Measurements from ENCODE around the gene KSR1.
"Not testable (repeated sequence)": the region's sequence is repeated elsewhere in the genome, so short reads cannot be mapped to it uniquely, and the experiment has no call there.

Gene KSR1

DNA sequence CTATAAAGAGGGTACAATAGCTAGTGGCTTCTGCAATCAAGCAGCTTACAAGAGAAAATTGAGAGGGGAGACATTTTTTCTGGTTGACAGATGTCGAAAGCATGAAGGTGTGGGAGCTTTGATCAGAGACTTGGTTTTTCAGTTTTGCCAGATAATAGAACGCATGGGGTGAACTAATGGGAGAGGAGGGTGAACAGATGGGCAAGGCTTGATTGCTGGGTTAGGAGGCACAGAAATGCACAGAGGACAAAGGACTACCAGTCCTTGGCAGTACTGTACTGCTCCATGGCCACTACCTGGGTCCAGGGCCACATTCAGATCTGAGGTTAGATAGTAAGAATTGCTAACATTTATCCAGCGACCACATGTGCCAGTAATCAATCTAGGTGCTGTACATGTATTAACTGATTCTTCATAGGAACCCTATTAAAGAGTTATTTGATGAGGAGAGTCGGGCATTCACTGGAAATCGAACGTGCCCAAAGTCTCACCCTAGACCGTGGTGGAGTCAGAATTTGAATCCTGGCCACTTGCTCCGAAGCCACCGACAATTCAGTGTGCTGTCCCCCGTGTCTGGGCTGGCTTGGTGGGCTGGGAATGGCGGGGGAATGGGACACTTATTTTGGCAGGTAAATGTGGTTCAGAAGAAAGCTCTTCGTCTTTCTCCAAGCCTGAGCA is 873 bp upstream of the KSR1 start:
- no peak for DNase-seq (ENCODE audit: low read depth)

DNA sequence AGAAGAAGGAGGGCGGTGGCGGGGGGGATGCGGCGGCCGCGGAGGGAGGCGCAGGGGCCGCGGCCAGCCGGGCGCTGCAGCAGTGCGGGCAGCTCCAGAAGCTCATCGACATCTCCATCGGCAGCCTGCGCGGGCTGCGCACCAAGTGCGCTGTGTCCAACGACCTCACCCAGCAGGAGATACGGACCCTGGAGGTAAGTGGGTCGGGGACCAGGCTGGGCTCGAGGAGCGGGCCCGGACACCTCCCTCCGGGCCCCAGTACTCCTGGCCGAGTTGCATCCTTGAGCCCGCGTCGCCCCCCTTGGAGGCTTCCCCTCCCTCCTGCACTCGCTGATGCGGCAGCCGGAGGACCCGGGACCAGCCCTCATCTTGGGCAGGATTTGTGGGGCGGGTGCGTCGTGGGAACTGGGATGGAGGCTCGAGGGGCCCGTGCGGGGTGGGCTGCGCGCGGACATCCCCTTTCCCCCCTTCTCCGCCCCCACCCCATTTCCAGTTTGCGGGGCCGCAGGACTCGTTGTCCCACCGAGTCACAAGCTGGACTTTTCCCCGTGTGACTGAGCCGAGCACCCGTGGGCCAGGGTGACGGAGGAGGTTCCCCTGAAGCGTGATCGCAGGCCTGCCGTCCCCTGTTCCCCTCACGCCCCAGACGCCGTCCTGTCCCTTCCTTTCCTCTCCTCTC is 572 bp downstream of the KSR1 start:
- DNase-seq (ENCODE audit: low read depth): no peak

DNA sequence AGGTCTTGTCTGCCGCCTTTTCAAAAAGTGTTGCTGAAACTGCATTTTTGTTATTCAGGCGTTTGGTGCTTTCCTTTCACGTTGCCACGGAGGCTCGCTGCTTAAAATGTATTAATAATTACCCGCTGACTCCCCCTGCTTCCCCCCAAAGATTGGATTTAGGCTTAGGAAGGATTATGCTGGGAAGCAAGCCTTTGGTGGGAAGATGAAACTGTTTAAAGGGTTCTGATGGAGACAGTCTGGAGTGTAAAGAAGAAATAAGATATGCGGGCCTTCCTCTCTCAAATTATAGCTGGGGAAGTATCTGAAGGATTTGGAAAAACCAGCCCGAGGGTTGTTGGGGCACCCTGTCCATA is 1.1 kb downstream of the KSR1 start:
- DNase-seq (ENCODE audit: low read depth): no peak

DNA sequence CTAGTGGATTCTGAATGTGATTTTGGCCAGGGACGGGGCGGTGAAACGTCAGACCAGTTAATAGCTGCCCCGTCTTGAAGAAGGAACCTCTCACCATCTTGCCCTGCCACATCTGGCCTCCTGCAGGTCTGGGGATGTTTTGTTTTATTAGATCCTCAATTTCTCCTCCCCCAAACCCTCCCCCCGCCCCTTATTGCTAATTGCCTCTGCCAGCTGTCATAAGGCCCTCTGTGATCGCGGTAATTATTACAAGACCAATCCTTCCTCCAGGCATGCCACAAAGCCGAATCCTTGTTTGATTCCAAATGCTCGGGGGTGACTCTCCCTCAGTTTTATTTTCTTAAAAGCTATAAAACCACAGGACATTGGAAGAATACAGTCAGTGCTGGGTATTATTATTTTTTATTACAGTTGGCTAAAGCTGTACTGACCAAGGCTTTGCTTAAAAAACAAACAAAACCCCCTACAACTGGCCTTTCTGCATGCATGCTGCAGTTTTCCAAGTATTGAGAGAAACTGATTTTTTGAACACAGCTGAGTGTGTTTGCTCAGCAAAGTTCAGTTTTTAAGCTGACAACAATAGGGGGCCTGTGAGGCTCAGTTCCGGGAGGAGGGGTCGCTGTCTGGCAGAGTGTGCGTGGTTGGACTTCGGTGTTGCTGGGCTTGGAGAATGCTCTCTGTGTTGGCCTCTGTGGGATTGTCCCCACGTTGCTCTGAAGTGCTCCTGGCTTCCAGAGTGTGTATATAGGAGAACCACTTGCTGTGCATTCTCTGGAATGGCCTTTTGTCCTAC is 1.7 kb downstream of the KSR1 start:
- no peak for DNase-seq (ENCODE audit: low read depth)

DNA sequence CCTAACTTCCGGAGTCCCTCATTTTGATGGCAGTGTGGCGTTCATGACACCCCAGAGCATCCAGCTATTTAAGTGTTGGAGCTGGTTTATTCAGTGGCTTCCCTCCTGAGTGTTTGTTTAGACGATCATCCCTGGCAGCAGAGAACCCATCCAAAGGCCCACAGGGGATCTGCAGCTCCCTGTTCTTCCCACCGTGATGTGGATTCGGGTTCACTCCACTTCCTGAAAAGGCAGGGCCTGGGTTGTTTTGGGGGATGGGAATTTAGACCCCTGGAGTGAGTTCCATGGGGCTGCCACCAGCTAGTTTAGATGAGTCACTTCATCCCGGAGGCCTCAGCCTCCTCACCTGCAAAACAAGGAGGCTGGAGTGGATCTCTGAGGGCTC is 2.3 kb downstream of the KSR1 start:
- DNase-seq (ENCODE audit: low read depth): no peak

DNA sequence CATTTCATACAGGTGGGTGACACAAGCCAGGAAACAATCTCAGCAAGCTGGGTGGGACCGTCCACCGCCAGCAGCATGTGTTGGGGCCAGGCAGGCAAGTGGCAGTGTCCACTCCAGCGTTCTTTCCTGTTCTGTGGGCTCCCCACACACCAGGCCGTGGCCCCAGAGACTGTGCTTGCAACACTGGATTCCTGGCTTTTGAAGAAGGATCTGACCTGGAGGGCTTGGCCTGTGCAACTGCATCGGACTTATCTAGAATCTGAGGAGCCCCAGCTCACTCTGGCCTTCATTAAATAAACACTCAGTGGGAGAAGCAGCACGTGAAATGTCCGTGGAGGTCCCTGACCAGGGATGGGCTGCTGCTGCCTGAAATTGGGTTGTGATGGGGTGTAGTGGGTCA is 3.2 kb downstream of the KSR1 start:
- DNase-seq (ENCODE audit: low read depth): no peak

DNA sequence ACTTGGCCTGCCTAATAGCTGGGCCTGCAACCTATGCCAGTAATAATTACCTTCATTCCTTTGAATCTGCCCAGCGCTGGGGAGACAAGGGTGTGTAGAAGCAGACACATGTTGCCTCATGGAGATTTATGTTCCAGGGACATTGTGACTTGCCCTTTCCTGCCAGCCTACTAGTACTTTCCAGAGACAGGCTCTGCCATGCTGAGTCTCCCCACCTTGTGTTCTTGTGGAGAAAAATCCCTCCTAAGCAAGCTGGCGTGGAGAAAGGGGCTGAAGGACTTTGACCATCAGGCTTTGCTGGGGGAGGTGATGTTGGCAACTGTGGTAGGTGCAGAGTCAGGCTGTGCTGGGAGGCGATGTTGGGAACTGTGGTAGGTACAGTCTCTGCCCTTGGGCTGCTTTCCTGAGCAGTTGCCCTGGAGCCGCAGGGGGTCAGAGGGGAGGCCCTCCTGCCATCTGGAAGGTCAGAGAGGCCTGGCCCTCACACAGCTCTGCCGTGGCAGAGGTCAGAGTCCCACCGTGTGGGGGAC is 4.0 kb downstream of the KSR1 start:
- no peak for DNase-seq (ENCODE audit: low read depth)

DNA sequence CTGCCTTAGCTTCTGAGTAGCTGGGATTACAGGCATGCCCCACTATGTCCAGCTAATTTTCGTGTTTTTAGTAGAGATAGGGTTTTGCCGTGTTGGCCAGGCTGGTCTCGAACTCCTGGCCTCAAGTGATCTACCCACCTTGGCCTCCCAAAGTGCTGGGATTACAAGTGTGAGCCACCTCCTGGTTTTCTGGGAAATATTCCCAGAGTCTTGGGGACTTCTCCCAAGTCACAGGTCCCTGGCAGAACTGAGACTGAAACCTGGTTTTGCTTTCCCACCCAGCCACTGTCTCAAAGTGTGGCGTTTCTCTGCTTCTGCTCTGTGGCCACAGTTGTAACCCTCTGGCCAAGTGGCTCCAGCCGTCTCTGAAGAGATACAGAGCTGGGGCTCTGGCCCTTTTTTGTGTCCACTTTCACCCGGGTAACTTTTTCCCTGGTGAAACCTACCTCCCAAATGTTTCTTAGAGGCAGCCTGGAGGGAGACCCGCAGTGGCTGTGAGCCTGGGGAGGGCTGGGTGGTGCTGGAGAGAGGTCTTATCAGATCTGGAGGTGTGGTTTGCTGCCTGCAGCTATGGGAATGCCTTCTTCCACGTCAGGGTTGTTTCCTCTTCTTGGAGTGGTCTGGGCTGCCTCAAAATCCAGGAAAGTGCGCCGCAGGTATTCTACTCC is 5.1 kb downstream of the KSR1 start:
- no peak for DNase-seq (ENCODE audit: low read depth)

DNA sequence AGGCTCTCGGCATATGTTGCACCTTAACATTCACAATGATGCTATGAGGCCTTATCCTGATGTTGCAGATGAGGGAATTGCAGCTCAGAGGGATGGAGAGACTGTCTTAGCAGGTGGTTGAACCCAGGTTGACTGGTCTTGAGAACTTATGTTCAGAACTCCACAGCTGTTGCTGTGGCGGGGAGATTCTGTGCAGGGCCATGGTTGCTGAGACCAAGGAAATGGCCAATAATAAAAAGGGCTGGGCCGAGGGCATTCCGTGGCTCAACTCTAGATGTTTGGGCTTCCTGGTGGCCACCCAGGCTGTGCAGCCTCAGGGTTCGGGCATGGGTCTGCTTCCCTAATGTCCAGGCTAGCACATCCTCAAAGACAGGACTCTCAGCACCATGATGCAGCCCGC is 5.9 kb downstream of the KSR1 start:
- DNase-seq (ENCODE audit: low read depth): no peak

DNA sequence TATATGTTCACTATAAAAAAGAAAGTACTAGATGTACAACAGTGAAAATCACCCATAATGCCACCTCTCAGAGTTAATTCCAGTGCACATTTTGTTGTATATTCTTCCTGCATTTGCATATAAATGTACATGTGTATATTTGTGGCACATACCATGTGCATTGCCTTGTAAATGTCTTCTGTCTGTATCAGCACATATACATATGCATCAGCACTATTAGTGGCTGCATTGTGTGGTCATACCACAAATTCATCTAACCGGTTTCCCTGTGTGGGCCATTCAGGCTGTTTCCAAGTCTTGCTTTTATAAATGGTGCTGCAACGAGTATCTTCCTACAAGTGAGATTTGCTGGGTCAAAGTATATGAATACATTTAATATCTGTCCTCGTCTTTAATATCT is 6.5 kb downstream of the KSR1 start:
- DNase-seq (ENCODE audit: low read depth): no peak

DNA sequence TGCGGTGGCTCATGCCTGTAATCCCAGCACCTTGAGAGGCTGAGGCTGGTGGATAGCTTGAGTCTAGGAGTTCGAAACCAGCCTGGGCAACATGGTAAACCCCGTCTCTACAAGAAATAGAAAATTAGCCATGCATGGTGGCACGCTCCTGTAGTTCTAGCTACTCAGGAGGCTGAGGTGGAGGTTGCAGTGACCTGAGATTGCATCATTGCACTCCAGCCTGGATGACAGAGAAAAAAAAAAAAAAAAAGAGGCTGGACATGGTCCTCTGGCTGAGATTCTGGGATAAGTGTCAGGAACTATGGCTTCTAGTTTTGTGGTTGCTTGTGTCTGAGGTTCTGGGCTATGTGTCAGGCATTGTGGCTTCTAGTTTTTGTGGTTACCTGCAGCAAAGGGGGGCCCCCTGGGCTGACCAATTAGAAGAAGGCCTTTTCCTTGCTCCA is 7.0 kb downstream of the KSR1 start:
- DNase-seq (ENCODE audit: low read depth): no peak

DNA sequence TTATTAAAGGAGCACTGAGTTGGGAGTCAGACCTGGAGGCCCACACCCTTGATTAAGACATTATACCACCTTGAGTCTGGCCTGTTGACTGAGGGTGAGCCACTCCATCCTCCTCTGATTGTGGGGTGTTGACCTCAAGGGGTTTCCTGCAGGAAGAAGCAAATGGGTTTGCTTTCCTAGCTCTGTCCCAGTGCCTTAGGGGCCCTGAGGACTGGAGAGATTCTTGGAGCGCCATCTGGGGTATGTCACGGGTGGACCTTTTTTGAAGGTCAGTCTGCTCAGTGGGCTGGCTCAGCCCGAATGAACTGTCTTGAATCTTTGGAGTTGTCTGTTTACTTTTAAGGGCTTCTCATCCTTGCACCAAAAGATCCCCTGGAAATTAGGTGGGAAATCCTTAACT is 7.8 kb downstream of the KSR1 start:
- DNase-seq (ENCODE audit: low read depth): not testable (repeated sequence)

DNA sequence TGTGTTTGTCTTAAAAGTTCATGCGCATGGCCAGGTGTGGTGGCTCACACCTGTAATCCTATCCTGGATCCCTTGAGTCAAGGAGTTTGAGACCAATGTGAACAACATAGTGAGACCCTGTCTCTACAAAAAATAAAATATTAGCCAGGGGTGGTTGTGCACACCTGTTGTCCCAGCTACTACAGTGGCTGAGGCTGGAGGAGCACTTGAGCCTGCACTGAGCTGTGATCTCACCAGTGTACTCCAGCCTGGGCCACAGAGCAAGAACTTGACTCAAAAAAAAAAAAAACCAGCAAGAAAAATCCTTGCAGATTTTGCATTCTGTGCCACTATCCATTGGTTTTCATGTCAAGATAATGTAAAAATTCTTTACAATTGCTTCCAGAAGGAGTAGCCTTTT is 8.2 kb downstream of the KSR1 start:
- DNase-seq (ENCODE audit: low read depth): no peak

DNA sequence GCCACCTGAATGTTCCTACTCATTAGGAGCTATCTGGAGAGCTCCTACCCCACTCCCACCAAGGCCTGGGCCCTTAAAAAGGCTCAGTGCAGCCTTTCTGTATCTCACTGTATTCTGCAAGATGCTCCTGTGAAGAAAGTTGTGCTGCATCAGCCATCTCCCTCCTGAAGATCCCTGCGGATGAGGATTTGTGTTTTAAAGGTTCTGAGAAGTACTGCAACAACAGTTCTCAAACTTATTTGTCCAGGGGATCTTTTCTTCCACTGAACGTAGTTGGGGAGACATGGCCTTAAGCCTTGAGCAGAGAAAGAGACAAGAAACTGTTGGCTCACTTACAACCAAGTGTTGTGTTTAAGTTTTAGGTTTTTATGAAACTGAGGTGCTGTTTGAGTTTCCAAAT is 9.6 kb downstream of the KSR1 start:
- not testable (repeated sequence) for DNase-seq (ENCODE audit: low read depth)

DNA sequence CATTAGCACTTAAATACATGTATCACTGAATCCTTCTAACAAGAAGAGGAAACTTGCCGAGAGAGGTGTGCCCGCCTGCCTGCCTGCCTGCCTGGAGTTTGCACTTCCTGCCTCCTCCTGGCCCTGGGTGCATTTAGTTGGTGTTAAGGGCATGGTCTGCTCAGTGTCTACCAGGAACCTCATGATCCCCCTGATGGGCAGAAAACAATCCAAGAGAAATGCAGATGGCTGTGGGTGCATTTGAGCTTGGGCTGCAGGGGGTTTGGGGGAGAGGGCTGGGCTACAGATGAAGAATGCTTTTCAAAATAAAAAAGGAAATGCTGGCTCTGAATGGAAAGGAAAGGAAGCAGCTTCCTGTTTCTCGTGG is 10.1 kb downstream of the KSR1 start:
- DNase-seq (ENCODE audit: low read depth): no peak

DNA sequence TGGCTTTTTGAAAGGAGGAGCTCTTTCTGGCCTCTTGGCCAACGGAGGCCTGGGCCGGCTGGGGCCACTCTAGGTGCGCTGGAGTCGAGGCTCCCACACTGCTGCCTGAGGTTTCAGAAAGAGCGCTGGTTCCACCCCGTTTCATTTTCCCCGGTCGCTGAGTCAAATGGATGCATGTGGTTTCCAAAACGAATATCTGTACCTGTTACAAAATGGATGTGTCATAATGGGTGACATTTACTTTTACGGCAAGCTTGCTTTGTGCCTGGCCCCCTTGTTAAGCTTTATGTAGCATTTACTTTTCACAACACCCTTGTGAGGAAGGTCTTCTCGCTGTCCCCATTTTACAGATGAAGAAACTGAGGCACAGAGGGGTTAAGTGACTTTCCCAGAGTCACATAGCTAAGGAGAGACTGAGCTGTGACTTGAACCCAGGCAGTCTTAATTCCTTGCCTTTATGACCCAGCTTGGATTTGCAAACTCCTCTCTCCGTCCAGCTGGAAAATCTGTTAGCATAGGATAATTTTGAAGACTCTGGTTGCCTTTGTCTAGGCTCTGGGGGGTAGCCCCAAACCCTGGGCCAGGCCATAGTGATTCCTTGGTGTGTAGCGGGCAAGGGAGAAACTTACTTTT is 10.6 kb downstream of the KSR1 start:
- DNase-seq (ENCODE audit: low read depth): no peak

DNA sequence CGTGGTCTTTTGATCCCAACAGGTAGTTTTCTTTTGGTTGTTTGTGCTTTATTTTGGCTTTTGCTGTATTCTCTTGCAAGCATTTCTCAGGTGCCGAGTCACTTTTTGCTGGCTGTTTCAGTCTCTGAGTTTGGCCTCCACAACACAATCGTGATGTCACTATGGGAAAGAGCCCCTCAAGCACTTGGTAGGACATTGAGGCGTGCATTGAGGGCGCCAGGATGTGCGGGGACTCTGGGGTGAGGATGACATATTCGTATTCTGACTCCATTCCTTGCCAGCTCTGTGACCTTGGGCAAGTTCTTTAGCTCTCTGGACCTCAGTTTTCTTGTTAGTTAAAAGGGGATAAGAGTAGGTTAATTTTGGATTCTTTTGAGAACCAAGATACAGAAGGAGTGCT is 13.0 kb downstream of the KSR1 start:
- no peak for DNase-seq (ENCODE audit: low read depth)

DNA sequence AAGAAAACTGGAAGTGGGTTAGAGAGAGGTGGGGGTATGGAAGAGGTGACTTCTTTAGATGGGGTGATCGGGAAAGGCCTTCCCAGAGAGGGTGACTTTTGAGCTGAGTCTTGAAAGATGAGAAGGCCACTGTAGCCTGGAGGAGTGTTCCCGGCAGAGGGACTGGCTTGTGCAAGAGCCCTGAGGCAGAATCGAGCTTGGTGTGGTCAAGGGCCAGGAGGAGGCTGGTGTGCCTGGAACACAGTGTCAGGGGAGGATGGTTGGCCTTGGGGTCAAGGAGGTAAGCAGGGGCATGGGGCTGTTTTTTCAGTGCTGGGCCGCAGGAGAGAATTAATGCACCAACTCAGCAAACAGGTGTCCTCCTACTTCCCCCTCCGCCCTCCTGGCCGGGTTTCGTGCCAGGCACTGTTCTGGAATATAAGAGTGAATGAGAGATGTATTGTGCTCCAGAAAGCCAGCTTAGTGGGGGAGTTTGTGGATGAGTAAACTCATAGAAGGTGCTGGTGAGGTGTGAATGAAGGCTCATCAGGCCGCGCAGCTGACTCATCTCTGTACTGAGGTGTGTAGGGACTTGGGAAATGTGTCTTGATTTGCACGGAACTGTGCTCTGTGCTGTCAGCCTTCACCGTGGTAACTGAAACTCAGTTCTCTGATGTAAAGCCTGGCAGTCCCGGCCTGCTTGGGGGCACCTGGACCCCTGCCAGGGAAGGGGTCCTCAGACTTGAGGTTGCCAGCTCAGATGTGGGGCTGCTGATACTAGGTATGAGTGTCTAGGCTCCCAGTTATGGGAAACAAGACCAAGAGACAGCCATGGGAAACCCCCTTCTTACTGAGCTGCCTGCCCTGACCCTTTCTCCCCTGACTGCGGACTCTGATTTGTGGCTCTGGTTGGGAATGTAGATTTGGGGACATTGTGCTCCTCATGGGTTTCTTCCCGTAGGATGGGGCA is 15.3 kb downstream of the KSR1 start:
- peak; percentile 40 for DNase-seq (ENCODE audit: low read depth)

DNA sequence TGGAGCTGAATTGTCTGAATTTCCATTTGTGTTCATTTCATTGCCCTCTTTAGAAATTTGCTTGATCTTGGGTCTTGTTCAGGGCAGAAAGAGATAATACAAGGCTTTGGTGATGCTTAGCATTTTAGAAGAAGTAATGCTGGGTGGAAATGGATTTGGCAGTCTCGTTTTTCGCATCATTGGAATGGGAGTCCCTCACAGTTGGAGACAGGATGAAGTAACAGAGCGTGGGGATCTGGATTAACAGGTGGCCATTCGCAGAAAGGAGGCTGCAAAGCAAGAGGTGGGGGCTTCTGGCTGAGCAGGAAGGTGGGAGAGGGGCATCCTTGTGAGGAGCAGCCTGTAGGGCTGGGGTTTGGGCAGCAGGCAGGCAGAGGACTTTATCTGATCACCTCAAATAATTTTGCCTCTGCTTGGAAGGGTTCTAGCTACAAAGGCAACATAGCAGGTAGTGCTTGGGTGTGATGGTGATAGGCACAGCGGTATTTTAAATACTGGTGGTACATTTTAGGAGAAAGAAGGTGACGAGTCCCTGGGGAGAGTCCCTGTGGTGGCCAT is 17.0 kb downstream of the KSR1 start:
- DNase-seq (ENCODE audit: low read depth): no peak

DNA sequence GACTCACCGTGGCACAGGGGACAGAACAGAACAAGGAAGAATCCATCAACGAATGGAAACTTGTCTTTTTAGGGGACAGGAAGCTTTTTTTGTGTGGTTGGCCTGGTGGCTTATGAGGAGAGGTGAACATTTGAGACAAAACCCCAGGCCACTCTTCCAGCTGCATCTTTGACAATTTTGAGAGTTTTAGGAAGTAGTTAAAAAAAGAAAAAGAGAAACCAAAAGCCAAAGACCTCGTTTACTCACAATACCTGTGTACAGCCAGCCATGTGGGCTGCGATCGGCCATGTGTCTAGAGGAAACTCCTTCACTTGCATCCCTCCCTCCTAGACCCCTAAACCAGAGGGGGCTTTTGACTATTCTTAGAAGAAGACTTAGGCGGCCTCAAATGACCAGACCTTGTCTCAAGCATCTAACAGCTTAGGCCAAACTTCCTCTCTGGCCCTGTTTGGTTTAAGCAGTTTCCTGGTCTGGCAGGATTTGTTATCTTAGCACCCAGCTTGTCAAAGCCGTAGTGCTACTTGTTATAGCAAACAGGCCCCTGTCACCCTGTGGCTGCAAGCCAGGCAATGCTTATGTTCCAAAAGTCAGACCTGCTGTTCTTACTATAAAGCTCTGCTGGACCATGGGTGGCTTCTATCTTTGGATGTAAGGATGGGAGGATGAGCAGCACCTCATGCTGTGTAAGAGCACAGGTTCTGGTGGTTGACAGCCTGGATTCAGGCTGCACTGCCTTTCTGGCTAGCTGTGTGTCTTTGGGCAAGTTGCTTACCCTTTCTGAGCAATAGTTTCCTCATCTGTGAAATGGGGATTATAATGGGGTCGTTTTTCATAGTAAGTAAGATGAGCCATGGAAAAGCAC is 17.7 kb downstream of the KSR1 start:
- peak; percentile 42 for DNase-seq (ENCODE audit: low read depth)

Measured in activated T-cell treated with anti-CD3 and anti-CD28 coated beads for 1 hour (primary cell).